GM18519 (cell line): ENCODE results near the gene LACC1.

ENCODE experiments used
- ATAC-seq: cut with Tn5 transposase; IDR thresholded peaks from one replicate; pipeline ENCODE4 v1.9.1; 2021; ENCODE audit warnings: mild to moderate bottlenecking, moderate library complexity; ENCODE audit not compliant: unreplicated experiment, low FRiP score

The LACC1 gene

DNA sequence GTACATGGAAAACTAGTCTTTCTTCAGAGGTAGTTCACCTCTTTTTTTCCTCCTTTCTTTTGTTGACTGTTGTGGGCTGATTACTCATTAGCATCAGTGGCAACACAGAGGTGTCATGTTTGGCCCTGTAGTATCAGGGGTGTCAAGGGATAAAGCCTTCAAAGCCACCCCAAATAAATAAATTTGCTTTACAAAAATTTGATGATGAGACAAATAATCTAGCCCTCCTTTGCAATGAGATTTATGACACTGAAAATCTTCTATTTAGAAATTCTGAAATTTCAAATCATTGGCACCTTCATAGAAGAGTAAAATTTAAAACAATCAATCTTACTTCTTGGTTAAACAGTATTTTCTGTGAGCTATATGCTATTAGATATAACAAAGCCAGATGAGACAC, 1.9 kb downstream of the LACC1 start:
- ATAC-seq, result no peak

DNA sequence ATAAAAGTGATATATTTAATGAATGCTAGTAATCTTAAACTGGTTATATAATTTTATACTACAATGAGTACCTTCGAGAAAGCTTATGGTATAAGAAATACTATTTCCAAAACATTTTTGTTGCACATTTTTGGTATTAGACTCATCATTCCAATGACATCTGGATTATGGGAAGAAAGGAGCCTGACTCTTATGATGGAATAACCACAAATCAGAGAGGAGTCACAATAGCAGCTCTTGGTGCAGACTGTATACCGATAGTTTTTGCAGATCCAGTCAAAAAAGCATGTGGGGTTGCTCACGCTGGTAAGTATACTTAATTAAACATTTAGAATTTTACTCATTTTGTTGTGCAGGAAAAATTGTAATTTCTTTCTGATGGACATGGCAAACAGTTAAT, 3.9 kb downstream of the LACC1 start:
- no peak for ATAC-seq

GRCh38 chr13:43884222-43884621, 4.5 kb downstream of the LACC1 start:
- ATAC-seq, result no peak

DNA sequence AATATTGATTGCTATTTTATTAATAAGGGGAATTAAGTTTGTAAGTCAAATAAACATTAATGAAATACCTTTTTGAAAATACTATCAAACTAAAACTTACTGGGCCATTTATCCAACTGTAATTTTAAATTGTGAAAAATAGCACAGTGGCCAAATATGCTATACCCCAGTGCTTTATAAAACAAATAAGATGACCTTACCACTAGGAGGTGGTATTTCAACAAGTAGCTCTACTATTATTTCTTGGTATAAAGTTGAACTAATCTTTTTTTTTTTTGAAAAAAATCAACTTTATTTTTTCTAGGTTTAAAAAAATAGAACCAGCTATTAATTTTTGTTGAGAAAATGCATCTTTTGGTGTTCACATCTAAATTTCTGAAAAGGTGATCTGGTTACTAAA, 14.7 kb downstream of the LACC1 start:
- ATAC-seq, result no peak

DNA sequence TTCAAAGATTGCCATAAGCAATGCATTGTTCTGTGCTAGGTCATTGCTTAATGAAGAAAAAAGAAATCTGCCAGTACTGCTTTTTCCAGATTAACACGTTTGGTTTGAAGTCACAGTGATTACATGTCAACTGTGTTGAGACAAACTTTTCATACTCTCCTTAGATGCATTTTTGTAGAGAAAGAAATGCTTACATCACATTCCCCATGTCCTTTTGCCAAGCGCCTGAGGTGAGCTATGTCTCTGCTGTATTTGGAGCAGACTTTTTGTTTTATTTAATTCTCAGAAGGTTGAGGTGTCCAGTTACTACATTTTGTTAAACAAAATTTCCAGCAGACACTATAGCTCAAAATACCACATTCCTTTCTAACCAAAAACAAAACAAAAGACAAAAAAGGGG, 16.2 kb downstream of the LACC1 start:
- ATAC-seq, result no peak

- peak; percentile 46 for ATAC-seq
Observed at GRCh38 chr13:43905435-43906031, 25.8 kb downstream of the LACC1 start.

DNA sequence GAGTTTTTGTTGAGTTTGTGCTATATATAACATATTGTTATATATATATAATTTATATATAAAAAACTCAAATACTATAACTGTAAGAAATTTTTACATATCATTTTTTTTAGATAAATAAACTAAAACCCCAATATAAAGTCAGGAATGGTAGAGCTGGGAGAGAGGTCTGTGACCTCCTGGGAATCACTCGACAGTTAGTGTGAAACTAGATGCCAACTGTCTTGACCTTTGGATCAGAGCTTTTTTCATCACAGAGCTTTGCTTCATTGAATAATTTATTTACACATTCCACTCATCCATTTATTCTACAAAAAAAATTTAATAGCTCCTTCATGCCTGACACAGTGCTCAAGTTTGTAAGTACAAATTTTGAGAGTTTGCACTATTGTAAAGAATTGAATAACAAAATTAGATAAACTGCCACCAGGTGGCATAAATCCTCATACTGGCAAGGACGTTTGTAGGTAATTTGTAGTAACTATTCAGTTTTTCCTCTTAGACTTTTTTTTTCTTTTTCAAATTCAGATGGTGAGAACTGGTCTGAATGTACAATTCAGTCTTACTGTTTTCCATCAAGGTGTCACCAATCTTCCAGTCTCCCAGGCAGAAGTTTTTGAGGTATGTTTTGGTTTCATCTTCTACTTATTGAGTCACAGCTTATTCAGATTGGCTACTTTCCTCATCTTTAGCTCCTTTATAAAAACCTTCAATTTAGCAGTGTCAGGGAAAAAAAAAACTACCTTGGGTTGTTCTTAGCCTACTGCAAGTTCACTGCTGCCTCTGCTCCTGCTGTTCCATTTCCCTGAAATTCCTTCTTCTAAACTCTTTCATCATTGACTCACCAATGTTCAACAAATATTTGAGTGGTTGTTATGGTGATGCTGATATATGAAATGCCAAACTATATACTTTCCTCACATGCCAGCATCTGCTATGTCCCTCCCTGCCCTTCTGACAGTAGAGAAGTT, 28.7 kb downstream of the LACC1 start:
- no peak for ATAC-seq

DNA sequence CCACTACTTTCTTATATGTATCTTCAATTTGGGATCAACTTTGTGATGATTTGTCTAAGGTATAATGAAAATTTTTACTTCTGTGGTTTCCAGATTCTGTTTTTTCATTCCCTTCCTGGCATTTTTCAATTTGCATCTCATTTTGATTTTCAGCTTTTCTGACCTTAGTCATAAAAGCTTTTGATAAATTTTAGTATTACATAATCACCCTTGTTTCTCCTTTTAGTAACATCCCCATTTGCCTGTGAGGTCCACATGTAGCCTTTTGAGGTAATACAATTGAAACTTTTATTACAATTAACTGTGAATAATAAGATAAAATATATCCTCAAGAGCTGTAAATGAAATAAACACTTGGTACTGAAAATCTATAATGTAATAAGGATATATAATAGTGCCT, 31.2 kb downstream of the LACC1 start:
- no peak for ATAC-seq

DNA sequence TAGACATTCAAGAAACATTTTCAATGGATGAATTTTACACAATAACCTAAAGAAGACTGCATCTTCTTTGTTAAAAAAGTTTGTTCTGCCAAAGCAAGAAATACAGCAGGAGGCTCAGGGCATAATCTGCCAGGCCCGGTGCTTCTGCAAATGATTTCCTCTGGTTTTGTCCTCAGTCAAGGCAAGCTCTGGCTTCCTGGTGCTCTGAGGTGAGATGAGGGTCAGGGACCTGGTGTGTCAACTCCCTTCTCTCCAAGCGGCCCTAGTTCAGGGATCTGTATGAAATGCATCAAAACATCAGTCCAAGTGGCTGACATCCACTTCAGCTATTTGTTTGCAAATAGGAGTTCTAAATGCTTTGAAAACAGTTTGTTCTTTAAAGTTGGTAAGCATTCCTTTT, 31.6 kb downstream of the LACC1 start:
- no peak for ATAC-seq

DNA sequence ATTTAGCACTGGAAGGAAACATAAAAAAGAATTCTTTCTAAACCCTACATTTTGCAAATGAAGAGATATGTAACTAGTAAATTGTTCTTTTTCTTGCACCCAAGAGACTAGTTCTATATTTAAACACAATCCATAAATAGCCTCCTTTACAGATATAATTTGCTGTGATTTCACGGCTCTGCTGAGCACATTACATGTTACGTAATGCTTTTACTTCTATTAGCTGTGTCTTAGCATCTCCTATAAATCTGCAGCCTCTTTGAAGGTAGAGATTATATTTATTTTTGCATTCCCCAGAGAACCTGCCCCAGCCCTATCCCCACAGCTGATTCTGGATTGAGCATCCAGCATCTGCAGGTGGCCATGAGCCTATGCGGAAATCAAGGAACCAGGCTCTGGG, 32.2 kb downstream of the LACC1 start:
- ATAC-seq, result no peak

- ATAC-seq, result no peak
Observed at GRCh38 chr13:43915451-43915850, 35.7 kb downstream of the LACC1 start.

GRCh38 chr13:43916828-43917227, 37.1 kb downstream of the LACC1 start:
- no peak for ATAC-seq

- no peak for ATAC-seq
Observed at GRCh38 chr13:43918636-43919035, 38.9 kb downstream of the LACC1 start.

GRCh38 chr13:43920965-43921674, 41.4 kb downstream of the LACC1 start:
- no peak for ATAC-seq

DNA sequence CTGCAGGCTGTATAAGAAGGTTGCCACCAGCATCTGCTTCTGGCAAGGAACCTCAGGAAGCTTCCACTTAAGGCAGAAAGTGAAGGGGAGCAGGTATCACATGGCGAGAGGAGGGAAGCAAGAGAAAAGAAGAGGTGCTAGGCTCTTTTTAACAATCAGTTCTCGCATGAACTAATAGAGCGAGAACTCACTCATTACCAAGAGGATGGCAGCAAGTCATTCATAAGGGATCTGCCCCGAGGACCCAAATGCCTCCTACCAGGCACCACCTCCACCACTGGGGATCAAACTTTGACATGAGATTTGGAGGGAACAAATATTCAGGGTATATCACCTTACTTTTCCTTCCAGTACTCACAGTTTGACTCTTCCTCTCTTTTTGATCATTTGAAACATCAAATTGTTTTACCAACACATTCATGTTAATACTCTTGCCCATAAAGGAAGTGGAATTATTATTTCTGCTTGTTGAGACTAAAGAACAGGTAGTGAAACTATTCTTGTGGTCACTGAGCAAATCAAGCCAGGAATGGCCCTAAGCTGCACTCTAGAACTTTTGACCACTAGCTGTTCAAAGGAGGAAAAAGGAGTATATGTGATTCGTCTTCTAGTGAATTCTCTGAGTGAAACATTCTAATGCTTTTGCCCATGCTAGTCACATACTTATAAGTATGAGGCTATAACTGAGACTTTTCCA, 45.0 kb downstream of the LACC1 start:
- peak; percentile 77 for ATAC-seq

- ATAC-seq, result no peak
Observed at GRCh38 chr13:43929947-43930346, 50.2 kb downstream of the LACC1 start.

DNA sequence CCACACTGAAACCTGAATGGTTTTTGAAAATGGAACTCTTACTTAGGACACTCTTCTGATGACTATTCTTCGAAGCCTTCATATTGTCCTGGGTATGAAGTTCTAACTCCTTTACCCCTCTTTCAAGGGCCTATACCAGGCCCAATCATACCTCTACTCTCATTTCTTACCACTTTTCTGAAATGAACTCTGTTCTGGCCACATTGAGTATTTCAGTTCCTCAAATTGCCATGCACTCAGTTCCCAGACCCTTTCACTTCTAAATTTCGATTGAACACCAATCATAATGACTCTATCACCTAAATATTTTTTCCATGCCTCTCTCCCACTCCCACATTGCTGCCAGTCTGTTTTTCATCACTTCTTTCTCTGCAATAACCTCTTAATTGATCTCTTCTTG, 53.7 kb downstream of the LACC1 start:
- ATAC-seq, result peak; percentile 99

- no peak for ATAC-seq
Observed at GRCh38 chr13:43934273-43934672, 54.6 kb downstream of the LACC1 start.

- ATAC-seq, result no peak
Observed at GRCh38 chr13:43935878-43936277, 56.2 kb downstream of the LACC1 start.

- no peak for ATAC-seq
Observed at GRCh38 chr13:43936647-43937046, 56.9 kb downstream of the LACC1 start.

DNA sequence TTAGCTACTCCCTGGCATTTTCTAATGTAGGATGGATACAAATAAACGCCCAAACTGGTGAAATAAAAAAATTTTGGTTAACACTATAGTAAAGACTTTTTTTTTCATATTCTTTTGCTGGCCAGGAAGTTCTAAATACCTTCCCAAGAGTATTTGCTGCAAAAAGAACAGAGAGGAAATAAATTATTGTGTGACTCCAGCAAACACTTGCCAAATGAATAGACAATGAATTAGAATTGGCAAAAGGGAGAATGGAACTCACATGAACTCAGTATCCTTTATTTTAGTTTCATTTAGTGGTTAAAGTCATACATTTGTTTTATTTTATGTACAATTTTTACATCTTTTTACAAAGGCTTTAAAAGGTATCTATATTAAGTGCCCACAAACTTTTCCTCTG, 58.1 kb downstream of the LACC1 start:
- no peak for ATAC-seq
